Measurements from ENCODE around the gene XPOT. TPM values are rescaled to one million over a fixed set of nuclear protein-coding genes. Genes with fewer than 3 reads are reported as not detected.

XPOT gene
- total RNA-seq, 2 experiments from 2014 or later: 163 to 180 TPM

GRCh38 chr12:64473176-64473575 is 69.0 kb downstream of the XPOT start:
- ChIA-PET CTCF (interaction anchor here (1.0 kb wide), 1 partner anchor 76 kb away, joined by 3 read pairs; no protein-coding TSS in a partner anchor), POLR2A (no interaction called here)
- peaks cover 53% of the 10 kb centered on the region for H3K36me3 Mint-ChIP-seq (ENCODE audit: low read depth)
- no peak overlapping the region for H3K27ac Mint-ChIP-seq
- DNase-seq: no peak
- no peaks in the 10 kb centered on the region for H3K27me3 Mint-ChIP-seq
- intact Hi-C loops (cut with micrococcal nuclease): no loop called here
- no peak for TF ChIP-seq CTCF (IDR thresholded peaks at IDR 0.05)
- H3K9me3 Mint-ChIP-seq: peaks cover 4% of the 10 kb centered on the region
- H3K4me3 Mint-ChIP-seq: no peak overlapping the region
- ATAC-seq: no peak
- H3K4me1 Mint-ChIP-seq (ENCODE audit: low read depth): no peaks in the 10 kb centered on the region

- peaks cover 4% of the 10 kb centered on the region for H3K9me3 Mint-ChIP-seq
- peaks cover 43% of the 10 kb centered on the region for H3K36me3 Mint-ChIP-seq (ENCODE audit: low read depth)
- DNase-seq (no peak), ATAC-seq (no peak)
- no peaks in the 10 kb centered on the region for H3K27me3 Mint-ChIP-seq
- no peaks in the 10 kb centered on the region for H3K4me1 Mint-ChIP-seq (ENCODE audit: low read depth)
- intact Hi-C loops (cut with micrococcal nuclease): no loop called here
- no peak overlapping the region for H3K27ac Mint-ChIP-seq
- no peak for TF ChIP-seq CTCF (IDR thresholded peaks at IDR 0.05)
- CTCF ChIA-PET: no interaction called here
- POLR2A ChIA-PET: no interaction called here
- no peak overlapping the region for H3K4me3 Mint-ChIP-seq
Measured at GRCh38 chr12:64475518-64475917, 71.3 kb downstream of the XPOT start.

- Mint-ChIP-seq H3K27ac (no peak overlapping the region), H3K4me3 (no peak overlapping the region), H3K27me3 (no peaks in the 10 kb centered on the region), H3K9me3 (peaks cover 4% of the 10 kb centered on the region), H3K4me1 (ENCODE audit: low read depth) (no peaks in the 10 kb centered on the region), H3K36me3 (ENCODE audit: low read depth) (peaks cover 41% of the 10 kb centered on the region)
- ATAC-seq (no peak), DNase-seq (no peak)
- intact Hi-C loops (cut with micrococcal nuclease): no loop called here
- ChIA-PET CTCF (no interaction called here), POLR2A (no interaction called here)
- TF ChIP-seq CTCF (IDR thresholded peaks at IDR 0.05): no peak
Measured at GRCh38 chr12:64476844-64477243, 72.7 kb downstream of the XPOT start.

- CTCF ChIA-PET: no interaction called here
- H3K36me3 Mint-ChIP-seq (ENCODE audit: low read depth): peaks cover 38% of the 10 kb centered on the region
- no peak overlapping the region for H3K4me3 Mint-ChIP-seq
- intact Hi-C loops (cut with micrococcal nuclease): no loop called here
- no peak for TF ChIP-seq CTCF (IDR thresholded peaks at IDR 0.05)
- DNase-seq (no peak), ATAC-seq (no peak)
- H3K27ac Mint-ChIP-seq: no peak overlapping the region
- H3K9me3 Mint-ChIP-seq: peaks cover 4% of the 10 kb centered on the region
- POLR2A ChIA-PET: no interaction called here
- no peaks in the 10 kb centered on the region for H3K27me3 Mint-ChIP-seq
- H3K4me1 Mint-ChIP-seq (ENCODE audit: low read depth): no peaks in the 10 kb centered on the region
Measured at GRCh38 chr12:64478661-64479060, 74.5 kb downstream of the XPOT start.

- POLR2A ChIA-PET: no interaction called here
- CTCF ChIA-PET: no interaction called here
- Mint-ChIP-seq H3K4me3 (no peak overlapping the region), H3K27me3 (no peaks in the 10 kb centered on the region), H3K4me1 (ENCODE audit: low read depth) (no peaks in the 10 kb centered on the region), H3K9me3 (peaks cover 4% of the 10 kb centered on the region), H3K36me3 (ENCODE audit: low read depth) (peaks cover 28% of the 10 kb centered on the region), H3K27ac (no peak overlapping the region)
- DNase-seq (no peak), ATAC-seq (no peak)
- intact Hi-C loops (cut with micrococcal nuclease): no loop called here
- no peak for TF ChIP-seq CTCF (IDR thresholded peaks at IDR 0.05)
Measured at GRCh38 chr12:64480148-64480547, 76.0 kb downstream of the XPOT start.
